Colonic mucosa (tissue), 4 donors: ENCODE results near the gene COL4A6. TPM values are rescaled to one million over a fixed set of nuclear protein-coding genes. Genes with fewer than 3 reads are reported as not detected.

ENCODE experiments used
- DNase-seq: peaks from one replicate; pipeline ENCODE4 v3.0.0-alpha.2; 2020
- H3K27ac ChIP-seq: fragments of 200-600 bp; one replicate; pipeline ENCODE4 v1.8.0; 2021
- H3K27me3 ChIP-seq: fragments of 200-600 bp; one replicate; pipeline ENCODE4 v1.8.0; 2021
- H3K36me3 ChIP-seq: fragments of 200-600 bp; one replicate; pipeline ENCODE4 v1.8.0; 2021
- H3K4me1 ChIP-seq: fragments of 200-600 bp; one replicate; pipeline ENCODE4 v1.8.0; 2021; ENCODE audit warnings: mild to moderate bottlenecking
- H3K4me3 ChIP-seq: fragments of 200-600 bp; one replicate; pipeline ENCODE4 v1.8.0; 2021
- H3K9ac ChIP-seq, 2 donors: one replicate each; pipeline ENCODE4 v1.7.0; 2013; ENCODE audit warnings: control low read depth in 2 of 2, low read depth in 2 of 2, low read length in 2 of 2
- H3K9me3 ChIP-seq: fragments of 200-600 bp; one replicate; pipeline ENCODE4 v1.8.0; 2021
- CTCF ChIP-seq: fragments of 200-600 bp; IDR thresholded peaks from one replicate; pipeline ENCODE4 v1.8.0; 2022; ENCODE audit warnings: antibody characterized with exemption, mild to moderate bottlenecking
- intact Hi-C: fragments of 100-400 bp; cut with DNase I; formaldehyde crosslinking; loops from one replicate; pipeline ENCODE4 v1.14.1; 2022
- total RNA-seq, 2 donors: library from RNA; stranded (reverse); fragmentation: NEBNext Ultra II Directional in 1 of 2; extraction: Animal tissue kit (Norgen Biotek cat#: 25700) in 1 of 2; gene quantifications; one replicate each; pipeline ENCODE4 v1.2.1, GENCODE V29; 2021
- donor health status: healthy.
- donor health status: DM: no; HTN: no; CAD: no.
- donor health status: DM: no; HTN: no; CAD: no.

COL4A6 gene
- total RNA-seq, 2 donors from 2014 or later: 1.1 to 1.8 TPM

GRCh38 chrX:108127152-108127551 is 311.1 kb downstream of the COL4A6 start:
- Histone ChIP-seq H3K27ac (no peak overlapping the region), H3K27me3 (no peaks in the 10 kb centered on the region), H3K9ac (no peak overlapping the region), H3K4me3 (no peak overlapping the region), H3K4me1 (no peaks in the 10 kb centered on the region), H3K36me3 (no peaks in the 10 kb centered on the region), H3K9me3 (no peaks in the 10 kb centered on the region)
- DNase-seq: no peak
- TF ChIP-seq CTCF: no peak
- intact Hi-C loops: no loop called here

- TF ChIP-seq CTCF: no peak
- Histone ChIP-seq H3K4me1 (no peaks in the 10 kb centered on the region), H3K27me3 (no peaks in the 10 kb centered on the region), H3K9ac (no peak overlapping the region), H3K4me3 (no peak overlapping the region), H3K36me3 (no peaks in the 10 kb centered on the region), H3K27ac (no peak overlapping the region), H3K9me3 (no peaks in the 10 kb centered on the region)
- DNase-seq: no peak
- intact Hi-C loops: no loop called here
These were observed 311.6 kb downstream of the COL4A6 start for GRCh38 chrX:108126661-108127060.

GRCh38 chrX:108123591-108124366 is 314.4 kb downstream of the COL4A6 start:
- DNase-seq: no peak
- H3K9ac ChIP-seq: no peak overlapping the region
- no peaks in the 10 kb centered on the region for H3K4me1 ChIP-seq
- no peak overlapping the region for H3K4me3 ChIP-seq
- H3K27me3 ChIP-seq: no peaks in the 10 kb centered on the region
- intact Hi-C loops: no loop called here
- no peaks in the 10 kb centered on the region for H3K36me3 ChIP-seq
- no peaks in the 10 kb centered on the region for H3K9me3 ChIP-seq
- no peak for TF ChIP-seq CTCF
- H3K27ac ChIP-seq: no peak overlapping the region

GRCh38 chrX:108122748-108123147 is 315.5 kb downstream of the COL4A6 start:
- intact Hi-C loops: no loop called here
- Histone ChIP-seq H3K36me3 (no peaks in the 10 kb centered on the region), H3K4me3 (no peak overlapping the region), H3K27me3 (no peaks in the 10 kb centered on the region), H3K27ac (no peak overlapping the region), H3K4me1 (no peaks in the 10 kb centered on the region), H3K9me3 (no peaks in the 10 kb centered on the region), H3K9ac (no peak overlapping the region)
- TF ChIP-seq CTCF: no peak
- no peak for DNase-seq

- H3K27me3 ChIP-seq: no peaks in the 10 kb centered on the region
- H3K9me3 ChIP-seq: no peaks in the 10 kb centered on the region
- no peak overlapping the region for H3K27ac ChIP-seq
- TF ChIP-seq CTCF: no peak
- H3K9ac ChIP-seq: no peak overlapping the region
- no peak for DNase-seq
- no peak overlapping the region for H3K4me3 ChIP-seq
- H3K4me1 ChIP-seq: no peaks in the 10 kb centered on the region
- H3K36me3 ChIP-seq: no peaks in the 10 kb centered on the region
- intact Hi-C loops: no loop called here
These were observed 316.9 kb downstream of the COL4A6 start for GRCh38 chrX:108121291-108121690.
